KMS-11 (cell line): ENCODE data around the gene ERC2.

Experiments used
- H2AFZ ChIP-seq: fragments of 200-600 bp; sonication (generic); 2 replicates; pipeline ENCODE4 v1.6.1; 2016; ENCODE audit warnings: antibody characterized with exemption, mixed run types, low read depth
- H3K27ac ChIP-seq: fragments of 200-600 bp; sonication (generic); 2 replicates; pipeline ENCODE4 v1.6.1; 2016; ENCODE audit warnings: mild to moderate bottlenecking, mixed run types
- H3K27me3 ChIP-seq: fragments of 200-600 bp; sonication (generic); 2 replicates; pipeline ENCODE4 v1.6.1; 2017; ENCODE audit warnings: mild to moderate bottlenecking, low read depth, mixed run types, moderate library complexity; ENCODE audit not compliant: insufficient read depth
- H3K36me3 ChIP-seq: fragments of 200-600 bp; sonication (generic); 2 replicates; pipeline ENCODE4 v1.6.1; 2017; ENCODE audit warnings: mild to moderate bottlenecking, mixed run types; ENCODE audit not compliant: insufficient read depth
- H3K4me1 ChIP-seq: fragments of 200-600 bp; sonication (generic); 2 replicates; pipeline ENCODE4 v1.6.1; 2016; ENCODE audit warnings: mild to moderate bottlenecking, low read depth, mixed run types; ENCODE audit not compliant: poor library complexity, severe bottlenecking
- H3K4me2 ChIP-seq: fragments of 200-600 bp; sonication (generic); 2 replicates; pipeline ENCODE4 v1.7.0; 2016; ENCODE audit warnings: mild to moderate bottlenecking, mixed run types
- H3K4me3 ChIP-seq: fragments of 200-600 bp; sonication (generic); IDR thresholded peaks from 2 replicates; pipeline ENCODE4 v1.6.1; 2017; ENCODE audit warnings: low read depth, low read length, mixed read lengths; ENCODE audit not compliant: insufficient read depth
- H3K79me2 ChIP-seq: fragments of 200-600 bp; sonication (generic); 2 replicates; pipeline ENCODE4 v1.6.1; 2016; ENCODE audit warnings: low read depth, mixed run types; ENCODE audit not compliant: insufficient read depth
- H3K9ac ChIP-seq: fragments of 200-600 bp; sonication (generic); 2 replicates; pipeline ENCODE4 v1.6.1; 2016; ENCODE audit warnings: mild to moderate bottlenecking, mixed run types
- H4K20me1 ChIP-seq: fragments of 200-600 bp; sonication (generic); 2 replicates; pipeline ENCODE4 v1.6.1; 2016; ENCODE audit warnings: mild to moderate bottlenecking, mixed run types; ENCODE audit not compliant: insufficient read depth
- CTCF ChIP-seq: fragments of 200-600 bp; sonication (generic); conservative IDR thresholded peaks from 2 replicates; pipeline ENCODE4 v1.6.1; 2017; ENCODE audit warnings: low read depth, mild to moderate bottlenecking, antibody characterized with exemption, low read length, moderate library complexity, mixed read lengths

The ERC2 gene

GRCh38 chr3:55489798-55490132 lies 978.5 kb downstream of the ERC2 start:
- Histone ChIP-seq H3K36me3 (no peaks in the 10 kb centered on the region), H3K27me3 (no peaks in the 10 kb centered on the region), H3K4me1 (peaks cover 17% of the 10 kb centered on the region), H2AFZ (no peak overlapping the region), H3K9ac (no peak overlapping the region), H3K27ac (no peak overlapping the region), H3K4me2 (no peak overlapping the region), H3K4me3 (no peak overlapping the region), H4K20me1 (no peaks in the 10 kb centered on the region), H3K79me2 (no peaks in the 10 kb centered on the region)
- no peak for TF ChIP-seq CTCF

- peak overlapping the region; percentile 81 for H2AFZ ChIP-seq
- H3K27ac ChIP-seq = no peak overlapping the region
- no peak overlapping the region for H3K9ac ChIP-seq
- H4K20me1 ChIP-seq = no peaks in the 10 kb centered on the region
- H3K36me3 ChIP-seq = no peaks in the 10 kb centered on the region
- no peak for TF ChIP-seq CTCF
- peaks cover 17% of the 10 kb centered on the region for H3K4me1 ChIP-seq
- no peaks in the 10 kb centered on the region for H3K27me3 ChIP-seq
- no peak overlapping the region for H3K4me3 ChIP-seq
- no peaks in the 10 kb centered on the region for H3K79me2 ChIP-seq
- H3K4me2 ChIP-seq = peak overlapping the region; percentile 54; the same call in 1 of the 2 replicates
Measured at GRCh38 chr3:55488398-55489055, 979.7 kb downstream of the ERC2 start.

GRCh38 chr3:55487381-55488241 lies 980.7 kb downstream of the ERC2 start:
- peak overlapping the region; percentile 15; the same call in 1 of the 2 replicates for H3K27ac ChIP-seq
- H3K4me3 ChIP-seq = no peak overlapping the region
- H2AFZ ChIP-seq = peak overlapping the region; percentile 81
- no peaks in the 10 kb centered on the region for H4K20me1 ChIP-seq
- H3K79me2 ChIP-seq = no peaks in the 10 kb centered on the region
- TF ChIP-seq CTCF = no peak
- peak overlapping the region; percentile 49; the same call in 1 of the 2 replicates for H3K9ac ChIP-seq
- H3K4me2 ChIP-seq = peak overlapping the region; percentile 71
- H3K36me3 ChIP-seq = no peaks in the 10 kb centered on the region
- H3K4me1 ChIP-seq = peaks cover 17% of the 10 kb centered on the region
- H3K27me3 ChIP-seq = no peaks in the 10 kb centered on the region

- peaks cover 17% of the 10 kb centered on the region for H3K4me1 ChIP-seq
- no peaks in the 10 kb centered on the region for H3K79me2 ChIP-seq
- no peaks in the 10 kb centered on the region for H4K20me1 ChIP-seq
- TF ChIP-seq CTCF = no peak
- peak within 1 kb of the TSS; percentile 49; the same call in 1 of the 2 replicates for H3K9ac ChIP-seq
- H3K27me3 ChIP-seq = no peaks in the 10 kb centered on the region
- H3K4me2 ChIP-seq = peak within 1 kb of the TSS; percentile 71
- H3K4me3 ChIP-seq = peak within 1 kb of the TSS; percentile 43
- peak within 1 kb of the TSS; percentile 81 for H2AFZ ChIP-seq
- H3K36me3 ChIP-seq = no peaks in the 10 kb centered on the region
- peak within 1 kb of the TSS; percentile 32 for H3K27ac ChIP-seq
Measured at GRCh38 chr3:55486857-55487380, 981.3 kb downstream of the ERC2 start, which contains the start of gene WNT5A. Gene WNT5A (minus strand): TSS chr3:55487306. CDS start chr3:55486985, 321 bp downstream.
